Brain pericyte (primary cell): ENCODE data around the gene DNAJC1.

Experiments used
- DNase-seq: peaks from one replicate; pipeline ENCODE4 v3.0.0-alpha.2; 2012; ENCODE audit warnings: low read depth, low spot score

DNAJC1 gene

GRCh38 chr10:22010539-22010938 lies 7.0 kb upstream of the DNAJC1 start:
- no peak for DNase-seq

GRCh38 chr10:22006379-22006884 lies 2.9 kb upstream of the DNAJC1 start:
- no peak for DNase-seq

DNA sequence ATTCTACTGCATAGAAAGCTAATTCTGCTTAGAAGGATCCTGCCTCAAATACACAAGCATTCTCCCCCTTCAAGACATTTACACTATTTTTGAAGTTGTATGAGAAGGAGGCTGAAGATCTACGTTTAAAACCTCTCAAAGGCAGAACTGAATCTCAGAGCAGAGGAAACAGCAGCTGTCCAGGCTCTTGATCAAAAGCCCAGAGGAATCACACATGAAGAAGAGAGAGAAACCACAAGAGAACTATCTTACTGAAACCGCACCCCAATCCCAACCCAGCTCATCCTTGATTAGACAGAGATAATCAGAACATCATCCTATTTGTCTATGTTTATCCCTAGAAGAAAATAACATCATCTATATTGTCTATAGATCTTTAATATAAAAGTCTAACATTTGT lies 2.2 kb upstream of the DNAJC1 start:
- no peak for DNase-seq

DNA sequence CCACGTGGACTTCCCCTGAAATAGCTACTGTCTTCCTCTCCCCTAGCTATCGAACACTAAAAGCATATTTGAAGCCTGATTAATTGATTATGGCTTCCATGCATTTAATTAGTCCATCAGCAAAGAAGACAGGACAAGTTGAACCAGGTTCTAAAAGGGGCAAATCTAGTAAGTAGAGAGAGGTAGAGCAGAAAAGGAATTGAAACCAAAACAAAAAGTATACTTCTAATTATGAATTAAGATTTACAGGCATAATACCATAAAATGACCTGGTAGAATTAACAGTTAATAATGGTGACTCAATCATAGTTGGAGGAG lies 393 bp upstream of the DNAJC1 start:
- no peak for DNase-seq

GRCh38 chr10:22002591-22003176 lies 846 bp downstream of the DNAJC1 start:
- no peak for DNase-seq

DNA sequence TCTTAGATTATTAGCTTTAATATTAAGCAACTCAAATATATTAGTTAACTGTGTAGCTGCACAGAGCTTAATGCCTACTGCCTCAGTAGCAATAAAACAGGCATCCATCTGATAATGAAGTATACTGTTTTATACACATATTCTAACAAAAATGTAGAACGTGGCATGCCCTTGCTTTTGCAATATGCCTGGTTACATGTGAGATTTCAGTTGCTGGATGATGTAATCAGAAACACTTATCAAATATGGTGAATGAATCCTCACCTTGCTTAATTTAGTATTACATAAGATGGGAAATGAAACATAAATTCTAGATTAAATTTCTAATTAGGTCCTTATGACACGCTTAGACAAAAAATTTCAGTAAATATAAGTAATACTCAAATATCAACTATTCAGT lies 8.0 kb downstream of the DNAJC1 start:
- no peak for DNase-seq

GRCh38 chr10:21993360-21994001 lies 10.0 kb downstream of the DNAJC1 start:
- no peak for DNase-seq

- DNase-seq: no peak
Observed at GRCh38 chr10:21991785-21992184, 11.7 kb downstream of the DNAJC1 start.

DNA sequence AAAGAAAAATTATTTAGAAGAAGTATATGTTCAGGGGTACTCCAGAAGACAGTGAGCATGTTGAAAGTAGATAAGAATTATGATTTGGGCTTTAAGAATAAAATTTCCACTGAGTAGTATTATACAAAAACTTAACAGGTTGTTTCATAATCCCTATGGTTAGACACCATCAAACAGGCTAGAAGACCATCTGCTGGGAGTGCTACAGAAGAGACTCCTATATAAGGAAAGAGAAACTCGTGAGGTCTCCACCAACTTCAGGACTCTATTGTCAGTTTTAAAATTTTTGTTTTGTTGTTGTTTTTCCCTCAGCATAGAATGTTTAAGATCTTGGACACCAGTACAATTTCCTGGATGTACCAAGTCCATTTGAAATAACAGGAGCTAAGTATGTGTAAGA lies 13.1 kb downstream of the DNAJC1 start:
- no peak for DNase-seq

GRCh38 chr10:21989453-21990154 lies 13.9 kb downstream of the DNAJC1 start:
- no peak for DNase-seq

DNA sequence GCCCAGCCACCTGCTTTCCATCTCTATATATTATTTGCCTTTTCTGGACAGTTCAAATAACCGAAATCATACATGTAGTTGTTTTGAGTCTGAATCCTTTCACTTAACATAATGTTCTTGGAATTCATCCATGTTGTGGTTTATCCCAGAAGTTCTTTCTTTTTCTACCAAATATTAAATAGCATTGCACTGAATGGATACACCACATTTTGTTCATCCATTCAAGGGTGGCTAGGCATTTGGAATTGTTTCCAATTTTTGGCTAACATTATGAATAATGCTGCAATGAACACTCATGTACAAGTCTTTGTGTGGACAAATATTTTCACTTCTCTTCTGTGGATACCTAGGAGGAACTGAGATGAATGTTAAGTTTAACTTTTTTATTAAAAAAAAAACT lies 18.0 kb downstream of the DNAJC1 start:
- no peak for DNase-seq

DNA sequence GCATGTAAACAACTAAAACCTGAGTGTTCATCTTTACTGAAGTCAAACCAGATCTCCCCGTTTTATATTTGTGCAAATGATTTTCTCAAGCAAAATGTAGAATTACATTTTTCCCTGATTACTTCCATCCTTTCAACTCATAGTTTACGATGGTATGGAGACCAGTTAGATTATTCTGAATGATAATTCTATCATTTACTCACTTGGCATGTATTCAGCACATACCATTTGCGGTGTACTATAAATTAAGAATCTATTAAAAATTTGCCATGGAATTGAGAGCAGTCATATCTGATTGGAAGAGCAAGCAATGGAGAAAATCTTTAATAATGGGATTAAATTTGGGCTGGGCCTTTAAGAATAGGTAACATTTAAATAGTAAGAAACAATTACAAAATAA lies 22.4 kb downstream of the DNAJC1 start:
- DNase-seq: no peak

- DNase-seq: no peak
Observed at GRCh38 chr10:21980691-21981090, 22.8 kb downstream of the DNAJC1 start.

DNA sequence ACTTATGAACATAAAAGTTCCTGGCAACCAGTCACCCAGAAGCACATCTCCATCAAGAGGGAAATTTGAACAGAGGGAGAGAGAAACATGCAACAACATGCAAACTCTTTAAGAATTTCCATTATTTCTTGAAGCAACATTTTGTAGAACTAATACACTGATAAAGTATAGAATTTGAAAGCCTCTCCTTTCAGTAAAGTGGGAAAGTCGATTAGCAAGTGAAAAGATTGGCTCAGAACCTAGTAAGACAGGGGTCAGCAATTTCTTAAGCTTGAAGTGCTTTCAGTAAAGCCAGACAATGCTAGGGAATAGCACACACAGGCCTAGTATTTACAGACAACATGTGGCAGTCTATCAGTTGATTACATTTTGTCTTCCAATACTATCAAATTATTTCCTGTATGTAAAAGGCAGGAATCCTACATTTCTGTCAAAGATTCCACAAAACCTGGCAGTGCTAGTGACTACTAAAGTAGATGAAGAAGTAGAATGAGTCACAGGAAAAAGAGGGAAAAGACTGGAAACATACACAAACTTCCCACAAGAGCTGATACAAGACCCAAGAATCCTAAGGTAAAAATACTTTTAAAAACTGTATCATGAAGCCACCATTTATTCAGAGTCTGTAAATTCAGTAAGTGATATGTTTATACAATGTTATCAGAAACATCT lies 25.2 kb downstream of the DNAJC1 start:
- no peak for DNase-seq

- DNase-seq: no peak
Observed at GRCh38 chr10:21976739-21977138, 26.8 kb downstream of the DNAJC1 start.

GRCh38 chr10:21976280-21976679 lies 27.2 kb downstream of the DNAJC1 start:
- DNase-seq: no peak

DNA sequence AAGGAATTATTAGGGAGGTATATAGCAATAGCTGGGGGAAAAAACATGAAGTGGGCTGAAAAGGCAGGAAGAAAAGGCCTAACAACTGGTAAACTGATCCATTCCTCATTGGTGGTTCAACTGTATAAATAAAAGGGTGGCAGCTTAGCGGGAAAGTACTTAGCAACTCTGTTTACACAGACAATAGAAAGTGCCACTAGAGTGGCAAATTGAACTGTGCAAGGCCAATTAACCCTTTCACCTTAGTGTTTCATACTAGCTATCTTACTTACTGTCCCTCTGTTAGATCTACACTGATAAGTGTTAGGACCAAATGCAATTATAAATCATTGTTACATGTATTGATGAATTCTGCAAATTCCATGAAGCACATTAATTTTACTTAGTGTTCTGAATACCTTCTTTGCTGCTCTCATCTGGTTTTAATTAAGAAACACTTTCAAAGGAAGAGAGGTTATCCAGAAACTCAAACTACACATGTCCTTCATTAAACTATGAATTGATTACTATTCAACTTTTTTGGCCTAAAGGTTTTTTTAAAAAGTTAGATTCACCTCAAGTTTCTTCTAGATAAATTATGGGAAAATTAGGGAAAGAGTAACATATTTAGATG lies 28.0 kb downstream of the DNAJC1 start:
- no peak for DNase-seq

- no peak for DNase-seq
Observed at GRCh38 chr10:21972584-21972983, 30.9 kb downstream of the DNAJC1 start.

DNA sequence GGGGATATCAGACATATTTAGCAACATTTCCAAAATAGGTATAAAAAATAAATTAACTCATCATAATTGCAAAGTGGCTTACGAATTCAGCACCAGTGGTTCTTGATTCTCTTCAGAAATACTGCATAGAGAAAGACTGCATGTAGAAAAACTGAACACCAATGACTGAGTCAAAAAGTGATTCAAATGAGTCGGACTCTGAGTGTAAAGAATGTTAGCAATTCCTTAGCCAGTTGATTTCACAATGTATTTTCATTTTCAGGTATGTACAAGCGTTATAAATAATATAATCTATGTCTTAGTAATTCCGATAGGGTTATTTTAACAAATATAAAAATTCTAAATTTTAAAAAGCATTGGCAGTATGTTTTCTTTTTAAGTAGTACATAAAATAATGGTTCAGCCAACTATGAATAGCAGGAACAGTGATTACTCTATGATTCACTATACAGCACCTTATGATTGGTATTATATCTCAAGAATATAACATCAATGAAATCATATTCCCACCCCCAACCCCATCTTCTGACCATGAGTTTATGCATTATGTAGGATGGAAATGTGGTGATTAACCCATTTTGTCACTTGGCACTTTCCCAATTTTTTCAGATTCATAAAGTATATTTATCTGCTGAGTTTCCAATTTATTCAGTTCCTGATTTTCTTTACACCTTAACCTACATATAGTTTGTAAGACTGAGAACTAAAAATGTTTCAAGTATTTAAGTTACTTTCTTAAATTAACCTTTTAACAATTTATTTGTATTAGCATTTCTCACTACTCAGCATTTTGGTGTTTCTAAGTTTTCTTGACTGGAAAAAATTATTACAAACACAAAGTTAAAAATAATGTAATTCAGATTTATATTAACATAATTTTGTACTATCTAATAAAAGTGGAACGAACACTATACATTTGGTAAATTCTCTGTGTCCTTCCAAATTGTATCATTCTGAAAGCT lies 33.9 kb downstream of the DNAJC1 start:
- DNase-seq: no peak

DNA sequence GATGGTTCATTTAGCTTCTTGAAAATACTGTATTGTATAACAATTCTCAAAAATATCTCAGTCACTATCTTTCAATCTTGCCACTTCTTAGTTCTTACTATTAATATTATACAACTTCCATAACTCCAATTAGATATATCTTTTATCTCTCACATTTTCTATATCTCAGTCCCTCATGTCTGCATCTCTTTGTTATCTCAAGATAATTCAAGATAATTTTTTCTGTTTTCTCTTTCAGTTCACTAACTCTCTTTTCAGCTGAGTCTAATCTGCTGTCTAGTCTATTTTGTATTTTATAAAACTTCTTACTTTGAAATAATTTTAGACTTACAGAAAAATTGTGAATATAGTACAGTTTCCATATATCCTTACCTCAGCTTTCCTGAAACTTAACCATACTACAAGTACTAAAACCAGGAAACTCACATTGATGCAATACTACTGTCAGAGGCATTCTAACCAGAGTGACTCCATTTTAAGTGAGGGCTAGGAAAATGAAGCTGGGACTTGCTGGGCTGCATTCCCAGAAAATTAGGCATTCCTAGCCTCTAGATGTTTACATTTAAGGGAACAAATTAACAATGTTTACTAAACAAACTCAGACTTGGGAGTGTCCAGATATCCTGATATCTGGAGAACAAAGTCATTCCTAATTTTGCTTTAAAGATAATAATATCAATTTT lies 38.4 kb downstream of the DNAJC1 start:
- DNase-seq: no peak
